Right cardiac atrium (tissue), 5 donors: ENCODE measurements around the gene SAXO2. TPM values are rescaled to one million over a fixed set of nuclear protein-coding genes. Genes with fewer than 3 reads are reported as not detected.
"Not testable (repeated sequence)": the region's sequence is repeated elsewhere in the genome, so short reads cannot be mapped to it uniquely, and the experiment has no call there.

ENCODE experiments used
- ATAC-seq, 2 donors: fragments of 200-7000 bp; cut with Tn5 transposase; one replicate each; pipeline versions ENCODE4 v1.8.0 to v1.9.1; 2020; ENCODE audit warnings: moderate library complexity in 2 of 2, mild to moderate bottlenecking in 1 of 2
- DNase-seq, 3 donors: peaks; one replicate each; pipeline ENCODE4 v3.0.0-alpha.2; 2020
- H3K27ac ChIP-seq: one replicate; pipeline ENCODE4 v1.5.1; 2013; ENCODE audit warnings: mild to moderate bottlenecking, low read length, control low read depth, moderate library complexity
- H3K27me3 ChIP-seq: one replicate; pipeline ENCODE4 v1.6.1; 2013; ENCODE audit not compliant: control insufficient read depth, insufficient read depth
- H3K4me1 ChIP-seq: one replicate; pipeline ENCODE4 v1.6.1; 2013; ENCODE audit warnings: low read length; ENCODE audit not compliant: control insufficient read depth, insufficient read depth
- H3K4me3 ChIP-seq: one replicate; pipeline ENCODE4 v1.5.1; 2013; ENCODE audit warnings: low read length, control low read depth
- H3K9me3 ChIP-seq: one replicate; pipeline ENCODE4 v1.6.1; 2013; ENCODE audit warnings: low read length; ENCODE audit not compliant: control insufficient read depth
- WGBS: extraction: QIAGEN DNeasy Blood & Tissue Kit; methylation state at CpG from one replicate; pipeline ENCODE4 v1.1.7; 2013; 5-methylcytosine and 5-hydroxymethylcytosine counted together
- intact Hi-C, 4 donors: fragments of 100-400 bp; cut with DNase I; formaldehyde crosslinking; loops; one replicate each; pipeline versions ENCODE4 v1.11.0 to v1.14.0; 2022 to 2023
- polyA plus RNA-seq: library from polyadenylated mRNA; stranded (reverse); fragments of 200-250 nt; gene quantifications from one replicate; pipeline ENCODE4 v1.2.3, GENCODE V29; 2013
- total RNA-seq, 4 donors: library from RNA; stranded (reverse); fragmentation: NEBNext Ultra II Directional; extraction: Animal tissue kit (Norgen Biotek cat#: 25700); gene quantifications; one replicate each; pipeline ENCODE4 v1.2.1, GENCODE V29; 2021
- donor health status: healthy with polysubstance abuse.
- donor health status: DM: no; HTN: yes; CAD: no.
- donor health status: DM: no; HTN: no; CAD: no.
- donor health status: DM: no; HTN: yes; CAD: no; lungs with severe emphysema.
- donor health status: DM: yes; HTN: yes; CAD: no.

The SAXO2 gene
- total and polyA plus RNA-seq, 5 donors: 1.8 to 4.3 (median 2.6) TPM

DNA sequence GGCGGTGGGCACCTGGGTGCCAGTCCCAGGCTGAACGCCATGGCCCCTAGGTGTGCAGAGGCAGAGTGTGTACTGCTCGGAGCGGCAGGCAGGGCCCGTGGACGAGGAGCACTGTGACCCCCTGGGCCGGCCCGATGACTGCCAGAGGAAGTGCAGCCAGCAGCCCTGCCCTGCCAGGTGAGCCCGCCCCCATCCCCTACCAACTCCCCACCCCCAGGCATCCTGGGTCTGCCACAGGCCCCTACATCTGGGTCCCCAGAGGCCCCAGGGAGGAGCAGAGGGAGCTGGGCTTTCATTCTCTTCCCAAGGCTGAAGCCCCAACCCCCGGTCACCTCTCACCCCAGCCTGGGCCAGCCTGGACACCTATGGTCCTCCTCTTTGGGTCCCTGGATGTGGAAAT is 63.0 kb downstream of the SAXO2 start:
- H3K27ac ChIP-seq, intact Hi-C loops, ATAC-seq, H3K27me3 ChIP-seq, H3K4me3 ChIP-seq, H3K4me1 ChIP-seq, H3K9me3 ChIP-seq: not testable (repeated sequence)
- WGBS: 89% methylated on average over 10 of the region's 10 CpGs
- DNase-seq: peak in 2 of 3 donors; percentile 22 to 43

DNA sequence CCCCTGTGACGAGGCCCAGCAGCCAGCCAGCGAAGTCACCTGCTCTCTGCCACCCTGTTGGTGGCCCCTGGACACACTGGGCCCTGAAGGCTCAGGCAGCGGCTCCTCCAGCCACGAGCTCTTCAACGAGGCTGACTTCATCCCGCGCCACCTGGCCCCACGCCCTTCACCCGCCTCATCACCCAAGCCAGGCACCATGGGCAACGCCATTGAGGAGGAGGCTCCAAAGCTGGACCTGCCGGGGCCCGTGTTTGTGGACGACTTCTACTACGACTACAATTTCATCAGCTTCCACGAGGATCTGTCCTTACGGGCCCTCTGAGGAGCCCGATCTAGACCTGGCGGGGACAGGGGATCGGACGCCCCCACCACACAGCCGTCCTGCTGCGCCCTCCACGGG is 64.3 kb downstream of the SAXO2 start:
- ATAC-seq, H3K9me3 ChIP-seq, H3K4me1 ChIP-seq, H3K27ac ChIP-seq, H3K4me3 ChIP-seq, intact Hi-C loops, DNase-seq, H3K27me3 ChIP-seq: not testable (repeated sequence)
- 88% methylated on average over 23 of the region's 23 CpGs for WGBS

DNA sequence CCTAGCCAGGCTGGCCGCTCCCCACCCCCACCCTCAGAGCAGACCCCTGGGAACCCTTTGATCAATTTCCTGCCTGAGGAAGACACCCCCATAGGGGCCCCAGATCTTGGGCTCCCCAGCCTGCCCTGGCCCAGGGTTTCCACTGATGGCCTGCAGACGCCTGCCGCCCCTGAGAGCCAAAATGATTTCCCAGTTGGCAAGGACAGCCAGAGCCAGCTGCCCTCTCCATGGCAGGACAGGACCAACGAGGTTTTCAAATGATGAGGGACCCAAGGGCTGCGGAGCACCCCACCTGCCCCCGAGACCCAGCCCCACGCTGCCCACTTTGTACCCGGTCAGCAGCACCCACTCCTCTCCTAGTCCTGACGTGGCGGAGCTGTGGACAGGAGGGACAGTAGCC is 64.8 kb downstream of the SAXO2 start:
- intact Hi-C loops, H3K9me3 ChIP-seq, DNase-seq, ATAC-seq, H3K4me1 ChIP-seq, H3K27ac ChIP-seq, H3K27me3 ChIP-seq, H3K4me3 ChIP-seq: not testable (repeated sequence)
- WGBS: 87% methylated on average over 8 of the region's 10 CpGs

DNA sequence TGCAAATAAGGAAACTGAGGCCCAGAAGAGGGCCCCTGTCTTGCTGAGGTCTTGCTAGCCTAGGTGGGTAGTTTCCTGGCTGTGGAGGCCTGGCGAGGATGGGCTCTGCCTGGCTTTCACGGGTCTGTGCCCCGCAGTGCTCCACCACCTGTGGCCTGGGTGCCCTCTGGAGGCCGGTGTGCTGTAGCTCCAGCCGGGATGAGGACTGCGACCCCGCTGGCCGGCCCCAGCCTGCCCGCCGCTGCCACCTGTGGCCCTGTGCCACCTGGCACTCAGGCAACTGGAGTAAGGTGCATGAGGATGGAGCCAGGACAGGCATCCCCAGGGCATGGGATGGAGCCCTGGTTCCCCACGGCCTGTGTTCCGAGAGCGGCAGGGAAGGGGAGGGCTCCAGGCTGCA is 66.4 kb downstream of the SAXO2 start:
- H3K4me3 ChIP-seq, H3K4me1 ChIP-seq, H3K27me3 ChIP-seq, DNase-seq, intact Hi-C loops, H3K27ac ChIP-seq, ATAC-seq, H3K9me3 ChIP-seq: not testable (repeated sequence)
- WGBS: 72% methylated on average over 4 of the region's 13 CpGs

DNA sequence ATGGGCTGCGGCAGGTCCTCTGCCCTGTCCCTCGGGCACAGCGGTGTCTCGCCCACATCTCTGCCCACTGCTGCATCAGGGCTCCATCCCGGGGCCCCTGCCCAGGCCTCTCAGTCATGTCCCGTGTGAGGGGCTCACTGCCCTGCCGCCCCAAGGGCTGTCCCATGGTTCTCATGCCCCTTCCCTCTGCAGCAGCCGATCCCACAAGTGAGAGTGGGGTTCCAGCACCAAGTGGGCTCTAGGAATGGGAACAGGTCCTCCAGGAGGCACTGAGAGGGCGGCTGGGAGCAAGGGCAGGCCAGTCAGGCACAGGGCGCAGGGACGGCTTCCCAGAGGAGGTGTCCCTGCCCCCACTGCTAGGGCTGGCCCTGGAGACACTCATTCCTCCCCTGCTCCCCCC is 68.3 kb downstream of the SAXO2 start:
- WGBS: 94% methylated on average over 6 of the region's 11 CpGs
- not testable (repeated sequence) for DNase-seq

DNA sequence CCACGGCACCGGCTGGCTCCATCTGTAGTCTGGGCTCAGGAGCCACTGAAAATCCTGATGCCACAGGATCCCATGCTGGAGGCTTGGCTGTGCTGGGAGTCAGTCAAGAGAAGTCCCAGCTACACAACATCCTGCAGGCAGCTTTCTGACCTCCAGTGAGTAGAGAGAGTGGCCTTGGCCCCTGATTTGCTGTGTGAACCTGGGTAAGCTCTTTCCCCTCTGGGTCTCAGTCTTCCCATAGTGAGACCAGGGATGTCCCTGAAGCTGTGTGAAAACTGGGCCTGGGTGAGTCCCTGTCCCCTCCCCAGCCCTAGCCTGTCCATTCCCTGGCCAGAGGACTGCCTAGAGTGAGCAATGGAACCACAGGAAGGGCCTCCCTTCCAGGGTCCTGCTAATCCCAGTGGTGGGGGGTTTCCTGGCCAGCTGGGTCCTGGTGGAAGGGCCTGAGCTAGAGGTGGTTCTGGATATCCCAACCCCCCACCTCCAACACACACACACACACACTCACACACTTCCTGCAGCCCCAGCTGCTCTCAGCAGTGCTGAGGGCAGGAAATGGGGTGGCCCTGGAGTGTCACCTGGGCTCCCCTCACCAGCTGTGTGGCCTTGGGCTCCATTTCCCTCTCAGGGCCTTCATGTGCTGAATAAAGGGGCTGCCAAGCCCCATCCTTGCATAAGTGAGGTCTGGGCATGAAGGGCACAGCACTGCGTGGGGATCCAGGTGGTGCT is 69.1 kb downstream of the SAXO2 start:
- ATAC-seq, intact Hi-C loops, H3K4me3 ChIP-seq, DNase-seq, H3K27ac ChIP-seq, H3K27me3 ChIP-seq, H3K9me3 ChIP-seq, H3K4me1 ChIP-seq: not testable (repeated sequence)
- 81% methylated on average over 3 of the region's 3 CpGs for WGBS

More for the DNA sequence above, 68.3 kb downstream of the SAXO2 start:
- ATAC-seq, H3K27ac ChIP-seq, H3K4me1 ChIP-seq, intact Hi-C loops, H3K9me3 ChIP-seq, H3K27me3 ChIP-seq, H3K4me3 ChIP-seq: not testable (repeated sequence)

DNA sequence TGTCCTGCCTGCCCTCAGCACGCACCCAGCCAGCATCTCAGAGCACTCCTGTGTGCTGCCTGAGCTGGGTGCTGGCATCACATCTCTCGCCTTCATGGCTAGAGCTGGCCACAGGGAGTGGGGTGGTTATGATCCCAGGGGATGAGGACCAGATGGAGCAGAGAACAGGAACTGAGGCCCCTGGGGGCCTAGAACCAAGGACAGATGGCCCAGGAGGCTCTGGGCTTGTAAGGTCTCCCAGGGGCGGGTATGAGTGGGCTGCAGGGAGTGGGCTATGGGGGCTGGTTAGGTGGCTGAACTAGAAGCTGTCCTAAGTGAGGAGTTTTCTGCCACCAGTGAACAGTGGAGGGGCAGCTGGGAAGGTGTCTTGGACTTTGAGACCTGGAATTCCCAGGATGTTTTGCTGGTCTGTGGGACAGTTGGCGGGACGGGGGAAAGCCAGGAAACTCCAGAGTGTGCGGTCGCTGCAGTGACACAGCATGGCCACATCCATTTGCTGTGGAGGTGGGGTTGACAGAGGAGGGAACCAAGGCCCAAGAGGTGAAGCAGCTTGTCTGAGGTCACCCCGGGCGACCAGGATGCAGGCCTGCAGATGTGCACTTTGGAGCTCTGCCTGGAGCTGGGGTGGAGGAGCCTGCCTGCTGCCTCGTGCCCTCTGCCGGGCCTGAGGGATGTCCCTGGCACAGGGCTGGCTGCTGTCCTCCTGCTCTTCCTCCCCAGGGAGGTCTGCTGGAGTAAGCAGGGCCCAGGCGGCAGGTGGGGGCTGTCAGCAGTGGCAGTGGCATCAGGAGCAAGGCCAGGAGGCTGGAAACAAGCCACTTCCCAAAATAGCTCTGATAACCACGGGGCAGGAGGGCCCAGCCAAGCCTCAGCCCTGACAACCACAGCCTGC is 70.3 kb downstream of the SAXO2 start:
- H3K9me3 ChIP-seq, H3K27me3 ChIP-seq, H3K4me1 ChIP-seq, H3K4me3 ChIP-seq, intact Hi-C loops: not testable (repeated sequence)
- DNase-seq (peak; percentile 71 to 92 (median 89)), ATAC-seq (peak; percentile 87 to 92)
- H3K27ac ChIP-seq: peak overlapping the region; percentile 48
- WGBS: 38% methylated on average over 12 of the region's 13 CpGs

DNA sequence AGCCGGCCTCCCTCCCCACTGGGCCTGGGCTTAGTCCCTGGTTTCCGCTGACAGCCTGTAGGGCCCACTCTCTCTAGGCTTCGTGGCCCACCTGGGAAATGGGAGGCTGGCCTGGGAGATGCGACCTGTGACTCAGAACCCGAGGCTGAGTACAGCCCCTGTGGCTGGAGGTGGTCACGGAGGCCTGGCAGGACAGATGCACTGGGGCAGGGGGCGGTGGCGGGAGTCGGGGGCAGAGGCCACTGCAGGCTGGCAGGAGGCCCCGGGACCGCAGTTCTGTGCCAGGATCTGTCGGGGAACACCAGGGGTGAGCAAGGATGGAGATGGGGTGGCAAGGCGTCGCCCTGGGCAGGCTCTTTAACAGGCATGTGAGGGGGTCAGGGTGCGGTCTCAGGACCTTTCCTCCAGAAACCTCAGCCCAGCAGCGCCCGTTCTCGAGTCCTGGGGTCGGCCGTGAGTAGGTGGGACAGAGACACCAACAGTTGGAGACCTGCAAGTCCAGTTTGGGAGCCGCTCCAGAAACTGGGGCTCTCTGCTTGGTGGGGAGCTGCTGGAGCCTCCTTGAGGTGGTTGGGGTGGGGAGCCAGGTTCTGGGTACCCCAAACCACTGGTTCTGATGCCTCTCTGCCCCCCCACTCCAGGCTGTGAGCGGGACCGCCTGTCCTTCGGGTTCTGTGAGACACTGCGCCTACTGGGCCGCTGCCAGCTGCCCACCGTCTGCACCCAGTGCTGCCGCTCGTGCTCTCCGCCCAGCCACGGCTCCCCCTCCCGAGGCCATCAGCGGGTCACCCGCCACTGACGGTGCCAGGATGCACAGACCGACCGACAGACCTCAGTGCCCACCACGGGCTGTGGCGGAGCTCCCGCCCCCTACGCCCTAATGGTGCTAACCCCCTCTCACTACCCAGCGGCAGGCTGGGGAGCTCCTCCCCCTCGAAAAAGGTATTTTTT is 71.3 kb downstream of the SAXO2 start:
- DNase-seq: peak in 2 of 3 donors; percentile 60 to 72
- H3K9me3 ChIP-seq, H3K4me3 ChIP-seq, H3K4me1 ChIP-seq, ATAC-seq, H3K27me3 ChIP-seq, intact Hi-C loops: not testable (repeated sequence)
- H3K27ac ChIP-seq: peak overlapping the region; percentile 23
- 62% methylated on average over 43 of the region's 43 CpGs for WGBS
